ENCODE results near the gene VWC2L.

VWC2L gene

DNA sequence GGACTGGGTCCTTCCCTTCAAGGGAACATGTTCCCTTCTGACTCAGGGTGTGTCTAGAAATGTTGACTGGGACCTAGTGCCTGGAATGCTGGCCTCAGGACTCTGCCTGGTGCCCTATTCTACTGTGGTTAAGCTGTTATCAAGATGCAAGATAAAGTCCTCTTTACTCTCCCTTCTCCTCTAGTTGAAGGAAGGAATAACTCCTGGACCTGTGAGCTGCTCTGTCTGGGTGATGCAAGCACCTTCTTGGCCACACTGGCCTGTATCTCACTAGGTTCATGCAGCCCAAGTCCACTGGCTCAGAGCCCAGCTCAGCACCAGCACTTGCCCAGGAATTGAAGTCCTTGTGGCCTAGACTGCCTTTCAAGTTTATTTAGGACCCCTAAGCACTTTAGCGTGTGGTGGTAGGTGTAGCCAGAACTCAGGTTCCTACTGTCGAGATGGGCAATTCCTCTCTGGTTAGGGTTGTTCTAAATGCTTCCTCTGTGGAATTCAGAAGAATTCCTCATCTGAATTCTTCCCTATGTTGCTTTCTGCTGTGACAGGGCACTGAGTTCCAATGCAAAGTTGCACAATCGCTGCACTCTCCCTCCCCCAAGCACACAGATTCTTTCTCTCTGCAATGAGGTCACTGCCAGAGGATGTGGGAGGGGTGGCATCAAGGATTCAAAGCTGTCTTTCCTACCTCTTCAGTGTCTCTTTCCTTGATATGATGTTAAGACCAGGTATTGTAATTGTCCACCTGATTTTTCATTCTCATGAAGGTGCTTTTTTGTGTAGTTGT, 54.7 kb downstream of the VWC2L start:
- no peak for DNase-seq (ENCODE audit: low read depth in 1 of 2, low spot score in 1 of 2)

DNA sequence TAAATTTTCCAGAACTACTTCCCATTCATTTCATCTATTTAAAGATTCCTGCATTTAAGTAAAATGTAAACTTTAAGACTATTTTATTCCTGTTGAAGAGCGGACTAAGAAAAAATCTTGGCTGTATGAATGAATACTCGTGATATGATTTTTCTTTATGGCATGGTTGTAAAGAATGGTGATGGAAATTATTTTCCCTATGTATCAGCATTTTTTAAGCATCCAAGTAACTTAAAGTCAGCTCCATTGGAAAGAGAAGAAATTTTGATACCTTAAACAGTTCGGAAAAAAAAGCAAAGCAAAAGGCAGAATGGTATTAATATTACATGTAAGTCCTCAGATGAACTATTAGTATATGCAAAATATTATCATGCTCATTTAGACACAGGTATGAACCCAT, 58.9 kb downstream of the VWC2L start:
- no peak for DNase-seq (ENCODE audit: low read depth in 1 of 2, low spot score in 1 of 2)

DNA sequence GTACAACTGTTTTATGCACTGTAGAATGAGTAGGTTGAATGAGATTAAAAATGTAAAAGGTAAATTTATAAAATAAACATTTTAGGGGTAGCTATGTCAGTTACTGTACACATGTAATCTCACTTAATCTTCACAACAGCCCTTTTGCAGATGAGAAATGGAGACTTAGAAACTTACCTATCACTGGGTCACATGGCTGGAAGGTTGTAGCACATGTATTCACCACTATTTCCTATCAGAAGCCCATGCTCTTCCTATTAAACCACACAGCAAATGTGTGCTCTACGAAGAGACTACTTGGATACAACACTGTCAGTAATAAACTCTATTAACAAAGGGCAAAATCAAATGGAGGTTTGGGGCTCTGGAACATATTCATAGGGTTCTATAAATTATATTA, 60.5 kb downstream of the VWC2L start:
- no peak for DNase-seq (ENCODE audit: low read depth in 1 of 2, low spot score in 1 of 2)

DNA sequence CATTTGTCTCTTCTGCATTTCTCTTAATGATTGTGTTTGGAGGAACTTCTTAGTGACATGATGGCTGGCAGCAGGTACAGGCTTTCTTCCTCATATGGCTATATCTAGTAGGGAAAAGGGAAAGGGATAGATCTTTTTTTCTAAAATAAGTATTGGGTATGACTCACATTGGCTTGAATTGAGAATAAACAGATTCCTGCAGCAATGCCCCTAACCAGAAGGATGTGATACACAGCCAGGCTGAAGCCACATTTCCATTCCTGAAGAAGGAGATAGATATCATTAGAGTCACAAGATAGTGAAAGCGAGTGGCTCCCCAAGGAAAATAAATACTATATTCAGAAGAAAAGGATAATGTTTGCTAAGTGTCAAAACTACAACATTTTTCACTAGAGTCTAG, 61.1 kb downstream of the VWC2L start:
- no peak for DNase-seq (ENCODE audit: low read depth in 1 of 2, low spot score in 1 of 2)

DNA sequence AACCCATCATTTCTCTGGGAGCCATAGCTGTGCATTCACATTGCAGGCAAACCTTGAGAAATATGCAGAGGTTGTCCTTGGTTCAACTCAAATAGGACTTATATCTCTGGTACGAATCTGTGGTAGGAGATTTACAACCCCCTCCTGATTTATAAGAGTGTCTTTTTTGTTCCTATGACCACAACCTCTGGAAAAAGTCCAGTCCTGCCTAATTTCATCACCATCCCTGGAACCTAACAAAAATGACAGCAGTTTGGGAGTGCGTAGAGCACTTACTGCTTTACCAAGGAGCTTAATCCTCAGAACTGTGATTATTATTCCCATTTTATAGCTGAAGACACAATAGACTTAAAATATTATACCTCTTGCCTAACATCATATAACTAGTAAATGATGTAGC, 66.5 kb downstream of the VWC2L start:
- no peak for DNase-seq (ENCODE audit: low read depth in 1 of 2, low spot score in 1 of 2)

DNA sequence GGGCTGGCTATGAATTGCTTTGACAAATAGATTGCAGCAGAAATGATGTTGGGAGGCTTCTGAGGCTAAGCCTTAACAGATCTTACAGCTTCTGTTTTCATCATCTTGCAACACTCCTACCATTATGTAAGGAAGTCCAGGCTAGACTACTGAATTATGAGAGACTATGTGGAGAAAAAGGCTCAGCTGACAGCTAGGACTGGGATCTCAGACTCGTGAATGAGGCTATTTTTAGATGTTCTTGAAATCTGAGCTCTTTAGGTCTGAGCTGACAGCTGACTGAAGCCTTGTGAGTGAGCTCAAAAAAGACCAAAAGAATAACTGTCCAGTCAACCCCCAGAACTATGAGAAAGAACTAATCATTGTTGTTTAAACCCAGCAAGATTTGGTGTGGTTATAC, 70.3 kb downstream of the VWC2L start:
- DNase-seq (ENCODE audit: low read depth in 1 of 2, low spot score in 1 of 2), result no peak

DNA sequence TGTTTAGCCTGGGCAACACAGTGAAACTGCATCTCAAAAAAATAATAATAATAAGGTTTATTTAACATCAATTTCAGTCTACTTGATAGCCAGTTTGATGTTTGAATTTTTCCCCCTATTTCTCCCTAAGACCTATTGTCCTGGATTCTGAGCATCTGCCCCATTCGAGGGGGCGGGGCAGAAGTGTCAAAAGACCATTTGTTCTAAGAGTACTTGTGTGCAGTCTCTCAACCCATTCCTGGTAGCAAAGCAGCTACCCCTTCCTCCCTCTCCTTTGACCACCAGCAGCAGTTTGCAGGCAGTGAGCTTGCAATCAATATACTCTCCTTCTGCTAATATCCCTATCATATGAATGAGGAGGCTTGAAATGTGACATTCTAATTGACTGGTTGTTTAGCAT, 71.9 kb downstream of the VWC2L start:
- no peak for DNase-seq (ENCODE audit: low read depth in 1 of 2, low spot score in 1 of 2)

DNA sequence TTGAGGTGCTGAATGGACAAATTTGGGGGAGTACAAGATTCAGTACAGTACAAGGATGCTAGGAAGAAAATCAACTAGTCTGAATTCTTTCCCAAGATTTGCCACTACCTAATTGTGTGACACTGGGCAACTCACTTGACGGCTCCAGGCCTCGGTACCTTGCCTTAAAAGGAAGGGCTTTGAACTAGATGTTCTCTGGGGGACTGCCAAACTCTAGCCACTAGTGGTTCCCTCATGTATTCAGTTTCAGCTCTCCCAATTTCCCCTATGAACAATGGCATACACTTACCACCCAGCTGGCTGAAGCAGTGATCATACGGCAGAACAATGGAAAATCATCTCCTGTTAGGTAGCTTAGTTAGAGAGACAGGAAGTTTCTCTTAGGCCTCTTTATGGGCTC, 73.4 kb downstream of the VWC2L start:
- no peak for DNase-seq (ENCODE audit: low read depth in 1 of 2, low spot score in 1 of 2)

DNA sequence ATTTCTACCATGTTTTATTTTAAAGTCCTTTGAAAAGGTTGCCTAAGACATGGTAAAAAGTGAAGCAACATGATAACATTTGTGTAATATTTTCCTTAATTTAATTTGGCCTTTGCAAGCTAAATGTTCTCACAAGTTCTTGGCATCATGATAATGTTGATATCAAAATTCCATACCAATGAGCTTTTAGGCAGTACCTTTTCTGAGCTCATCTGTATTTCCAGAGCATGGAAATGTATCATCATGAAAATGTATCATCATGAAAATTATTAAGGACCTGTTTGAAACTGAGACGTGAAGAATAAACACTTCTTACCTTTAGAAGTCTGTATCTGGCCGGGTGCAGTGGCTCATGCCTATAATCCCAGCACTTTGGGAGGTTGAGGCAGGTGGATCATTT, 73.8 kb downstream of the VWC2L start:
- no peak for DNase-seq (ENCODE audit: low read depth in 1 of 2, low spot score in 1 of 2)

DNA sequence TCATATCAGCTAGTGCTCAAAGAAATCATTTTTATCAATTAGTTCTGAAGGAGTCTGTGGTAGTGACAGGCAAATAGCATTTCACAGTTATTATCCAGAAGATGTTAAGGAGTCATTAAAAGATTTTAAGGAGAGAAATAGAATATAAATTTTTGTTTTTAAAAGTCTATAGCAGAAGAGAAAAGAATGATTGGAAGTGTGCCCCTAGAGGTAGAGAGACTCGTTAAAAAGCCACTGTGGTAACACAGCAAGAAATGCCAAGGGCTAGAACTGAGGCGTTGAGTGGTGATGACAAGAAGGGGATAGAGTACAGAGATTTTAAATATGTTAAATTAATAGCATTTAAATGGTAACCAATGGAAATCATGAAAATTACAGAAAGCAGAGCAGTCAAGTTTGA, 78.3 kb downstream of the VWC2L start:
- no peak for DNase-seq (ENCODE audit: low read depth in 1 of 2, low spot score in 1 of 2)

DNA sequence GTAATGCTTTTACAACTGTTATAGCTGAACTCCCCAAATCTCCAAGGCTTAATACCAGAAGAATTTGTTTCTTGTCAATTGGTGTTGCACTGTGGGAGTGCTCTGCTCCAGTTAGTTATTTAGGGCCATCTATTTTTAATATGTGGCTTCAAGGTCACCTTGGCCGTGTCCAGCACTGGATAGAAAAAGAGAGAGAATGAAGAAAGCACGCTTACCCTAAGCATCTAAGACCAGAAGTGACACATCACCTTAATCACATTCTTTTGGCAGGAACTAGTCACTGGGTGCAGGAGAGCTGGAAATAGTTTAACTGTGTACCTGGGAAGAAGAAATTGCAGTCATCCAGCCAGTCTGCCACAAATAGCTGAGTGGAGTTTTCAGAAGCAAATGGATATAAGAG, 78.8 kb downstream of the VWC2L start:
- DNase-seq (ENCODE audit: low read depth in 1 of 2, low spot score in 1 of 2), result no peak

DNA sequence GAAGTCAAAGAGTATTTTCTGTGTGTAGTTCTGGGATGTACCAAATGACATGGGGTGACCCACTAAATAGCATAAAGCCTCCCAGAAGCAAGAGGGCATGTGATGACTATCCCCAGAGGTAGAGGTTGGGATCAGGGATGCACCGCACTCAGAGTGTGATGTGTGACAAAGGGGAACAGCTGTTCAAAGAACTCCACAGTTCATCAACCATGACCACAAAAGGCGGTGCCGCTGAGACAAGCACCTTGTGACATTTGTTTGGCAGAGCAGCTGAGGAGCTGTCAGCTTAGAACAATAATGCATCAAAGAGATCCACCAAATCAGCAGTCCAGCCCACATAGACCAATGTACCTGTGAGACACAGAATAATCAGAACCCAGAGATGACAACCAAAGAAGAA, 81.3 kb downstream of the VWC2L start:
- no peak for DNase-seq (ENCODE audit: low read depth in 1 of 2, low spot score in 1 of 2)

DNA sequence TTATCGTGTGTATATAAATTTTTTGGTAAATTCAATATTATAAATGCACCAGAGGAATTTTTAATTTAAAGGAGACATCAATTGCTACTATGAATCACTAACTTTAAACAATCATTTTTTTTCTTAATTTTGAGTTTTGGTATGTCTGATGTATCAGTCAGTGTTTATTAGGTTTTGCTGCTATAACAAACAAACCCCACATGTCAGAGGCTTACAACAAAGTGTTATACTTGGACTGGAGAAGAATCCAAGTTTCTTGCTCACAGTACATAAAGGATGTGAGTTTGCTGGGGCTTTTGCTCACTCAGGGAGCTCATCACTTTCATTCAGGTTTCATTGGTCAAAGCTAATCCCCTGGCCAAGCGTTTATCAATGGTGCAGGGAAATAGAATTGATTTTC, 81.8 kb downstream of the VWC2L start:
- no peak for DNase-seq (ENCODE audit: low read depth in 1 of 2, low spot score in 1 of 2)

DNA sequence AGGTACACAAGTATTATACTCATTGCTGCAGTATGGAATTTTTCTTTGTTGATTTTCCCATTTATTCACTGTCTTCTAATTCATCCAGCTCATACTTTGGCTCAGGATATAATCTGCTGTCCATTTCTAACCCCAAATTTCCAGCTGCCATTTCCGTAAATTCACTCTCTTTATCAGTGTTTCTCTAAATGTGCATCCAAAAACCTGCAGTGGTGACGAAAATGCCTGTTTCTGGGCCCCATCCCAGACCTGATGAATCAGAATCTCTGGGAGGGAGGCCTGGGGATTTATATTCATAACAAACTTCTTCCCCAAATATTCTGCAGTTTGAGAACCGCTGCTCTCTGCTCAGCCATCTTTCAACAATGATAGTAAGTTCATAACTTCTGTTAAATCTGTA, 86.6 kb downstream of the VWC2L start:
- DNase-seq (ENCODE audit: low read depth in 1 of 2, low spot score in 1 of 2), result no peak

DNA sequence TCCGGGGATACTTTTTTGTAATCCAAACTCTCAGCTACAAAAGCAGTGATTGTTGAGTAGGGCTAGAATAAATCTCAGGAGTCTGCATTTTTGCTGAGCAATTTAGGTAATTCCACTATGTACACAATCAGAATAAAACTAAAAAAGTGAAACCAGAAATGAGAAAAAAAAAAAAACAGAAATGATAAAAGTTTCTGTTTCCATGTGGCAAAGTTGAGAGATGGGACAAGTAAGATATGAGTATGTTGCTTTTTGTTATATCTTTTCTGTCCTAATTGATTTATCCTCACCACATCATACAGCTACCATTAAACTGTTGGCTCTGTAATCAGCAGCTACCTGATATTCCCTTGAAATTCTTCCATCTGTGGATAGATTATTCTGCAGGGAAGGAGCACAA, 92.7 kb downstream of the VWC2L start:
- no peak for DNase-seq (ENCODE audit: low read depth in 1 of 2, low spot score in 1 of 2)

DNA sequence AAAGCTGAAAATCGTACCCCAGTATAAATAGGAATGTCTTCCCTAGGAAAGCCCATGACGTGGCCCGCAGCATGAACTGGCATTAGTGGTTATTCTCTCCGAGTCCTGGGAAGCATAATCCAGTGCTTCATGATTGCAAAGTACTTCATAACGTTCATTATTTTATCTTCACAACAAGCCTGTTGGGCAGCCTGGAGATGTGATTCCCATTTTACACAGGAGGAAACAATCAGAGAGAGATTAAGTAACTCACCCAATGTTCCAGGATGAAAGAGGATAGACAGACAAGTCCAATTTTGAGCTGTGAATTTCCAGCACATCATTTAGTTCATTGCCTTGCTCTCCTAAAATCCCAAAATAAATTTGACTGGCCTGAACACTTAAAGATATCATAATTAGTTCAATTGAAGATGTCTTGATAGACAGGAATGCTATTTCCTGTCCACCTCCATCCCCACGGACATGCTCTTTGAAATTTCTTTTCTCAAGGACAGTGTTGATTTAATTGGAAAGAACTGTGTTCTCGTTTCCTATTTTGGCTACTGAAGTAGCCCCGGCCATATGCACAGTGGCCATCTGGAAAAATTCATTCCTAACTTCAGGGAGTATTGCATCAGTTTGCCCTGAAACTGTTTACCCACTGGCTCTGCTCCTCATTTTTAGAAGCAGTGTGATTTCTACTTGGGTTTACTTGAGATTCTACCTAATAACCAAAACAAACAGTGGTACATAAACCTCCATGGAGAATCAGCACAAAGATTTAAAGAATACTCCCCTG, 93.9 kb downstream of the VWC2L start:
- no peak for DNase-seq (ENCODE audit: low read depth in 1 of 2, low spot score in 1 of 2)

DNA sequence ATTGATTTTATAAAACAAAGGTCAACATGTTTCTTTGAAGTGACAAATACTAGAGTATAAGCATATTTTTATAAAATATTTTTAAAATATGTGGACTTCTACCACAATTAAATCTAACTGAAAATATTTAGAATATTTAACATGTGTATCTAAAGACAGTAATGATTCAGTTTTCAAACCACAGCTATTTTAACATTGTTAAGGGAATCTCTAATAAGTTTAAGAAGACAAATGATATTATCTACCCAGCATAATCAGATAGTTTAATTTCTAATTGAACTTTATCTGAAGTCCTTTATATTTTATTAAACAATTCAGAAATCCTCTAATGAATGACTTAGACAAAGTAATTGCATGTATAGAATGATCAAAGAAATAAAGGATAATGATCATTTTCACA, 96.2 kb downstream of the VWC2L start:
- DNase-seq (ENCODE audit: low read depth in 1 of 2, low spot score in 1 of 2), result no peak

DNA sequence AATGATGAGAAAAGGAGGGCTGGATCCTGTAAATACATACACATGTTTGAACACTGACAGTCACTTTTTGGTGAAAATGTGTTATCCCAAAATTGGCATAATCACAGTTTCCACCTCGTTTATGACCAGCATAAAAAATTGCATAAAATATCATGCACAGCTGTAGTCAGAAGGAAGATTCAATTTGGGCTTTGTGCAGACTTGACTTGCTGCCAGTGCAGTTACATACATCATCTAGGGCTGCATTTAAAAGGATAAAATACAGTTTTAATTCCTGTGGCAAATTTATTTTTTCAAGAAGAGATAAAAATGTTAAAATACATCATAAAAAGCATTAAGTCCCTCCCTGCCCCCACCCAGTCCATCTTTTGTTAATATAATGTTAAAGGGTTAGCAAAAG, 103.8 kb downstream of the VWC2L start:
- no peak for DNase-seq (ENCODE audit: low read depth in 1 of 2, low spot score in 1 of 2)

DNA sequence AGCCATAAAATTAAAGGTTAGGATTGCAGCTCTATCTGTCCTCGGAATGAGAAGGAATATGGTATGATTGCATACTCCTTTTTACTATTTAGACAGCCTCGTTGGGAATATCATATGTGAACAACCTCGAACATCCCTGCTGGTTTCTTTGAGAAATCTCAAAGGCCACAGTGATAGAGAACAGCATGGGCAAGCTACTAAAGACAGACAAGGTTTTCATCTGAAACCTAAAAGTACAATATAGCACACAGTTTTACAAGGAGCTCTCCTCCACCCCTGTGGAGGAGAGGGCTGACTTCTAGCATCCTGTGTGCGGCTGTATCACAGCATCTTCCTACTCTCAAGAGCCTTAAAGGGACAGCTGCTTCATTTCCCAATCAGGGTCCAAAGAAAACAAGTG, 104.3 kb downstream of the VWC2L start:
- no peak for DNase-seq (ENCODE audit: low read depth in 1 of 2, low spot score in 1 of 2)

DNA sequence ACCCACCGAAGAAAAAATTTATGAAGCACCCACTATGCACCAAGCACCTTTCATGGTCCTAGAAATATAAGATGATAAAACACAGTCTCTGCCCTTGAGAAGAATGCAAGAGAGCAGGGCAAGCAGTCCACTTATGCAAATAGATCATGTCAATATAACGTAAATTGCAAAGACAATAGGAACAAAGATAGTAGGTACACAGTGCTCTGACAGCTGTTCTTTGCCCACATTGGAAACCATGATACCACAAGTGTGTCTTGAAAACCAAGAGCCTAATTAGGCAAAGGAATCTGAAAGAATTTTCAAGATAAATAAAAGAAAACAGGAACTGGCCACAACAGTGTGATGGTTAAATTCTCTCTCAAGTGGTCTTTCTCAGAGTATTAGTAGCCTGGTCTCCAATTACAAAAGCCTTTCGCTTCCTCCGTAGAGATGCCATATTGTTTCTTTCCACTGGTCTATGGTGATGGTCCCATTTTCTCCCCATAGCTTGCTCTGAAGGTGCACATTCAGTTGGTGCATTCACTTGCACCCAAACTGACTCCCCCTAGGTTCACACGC, 108.5 kb downstream of the VWC2L start:
- DNase-seq (ENCODE audit: low read depth in 1 of 2, low spot score in 1 of 2), result no peak

DNA sequence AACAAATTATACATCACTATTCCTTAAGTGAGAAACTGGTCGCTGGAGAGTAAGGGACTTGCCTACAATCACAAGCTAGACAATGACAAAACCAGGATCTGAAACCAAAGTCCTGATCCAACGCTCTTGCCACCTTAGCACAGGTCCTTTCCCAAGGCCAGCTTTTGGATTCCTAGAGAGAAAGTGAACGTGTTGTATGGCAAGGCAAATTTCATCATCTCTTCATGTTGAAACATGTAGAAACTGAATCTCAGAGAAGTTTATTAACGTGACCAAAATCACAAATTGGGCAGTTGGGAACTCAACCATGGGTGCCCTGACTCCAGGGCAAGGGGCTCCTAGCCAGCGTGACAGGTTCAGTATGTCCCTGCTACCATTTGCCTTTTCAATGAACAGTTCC, 118.2 kb downstream of the VWC2L start:
- DNase-seq (ENCODE audit: low read depth in 1 of 2, low spot score in 1 of 2), result no peak

DNA sequence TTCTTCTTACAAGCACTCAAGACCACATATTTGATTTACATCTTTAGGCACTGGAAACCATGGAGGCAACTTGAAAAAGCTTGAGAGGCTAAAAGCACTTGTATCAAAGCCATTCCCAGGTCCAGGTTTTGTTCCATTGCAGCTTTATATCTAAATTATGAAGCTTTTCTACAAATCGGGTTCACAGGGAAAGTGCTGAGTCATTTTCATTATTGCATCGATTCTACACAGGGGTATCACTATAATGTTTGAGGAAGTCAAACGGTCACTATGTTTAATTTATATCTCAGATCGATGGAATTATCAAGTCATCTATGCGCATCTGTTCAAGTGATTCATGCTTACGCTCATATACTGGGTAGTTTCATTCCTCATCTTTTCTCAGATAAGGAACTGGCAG, 118.7 kb downstream of the VWC2L start:
- DNase-seq (ENCODE audit: low read depth in 1 of 2, low spot score in 1 of 2), result no peak

DNA sequence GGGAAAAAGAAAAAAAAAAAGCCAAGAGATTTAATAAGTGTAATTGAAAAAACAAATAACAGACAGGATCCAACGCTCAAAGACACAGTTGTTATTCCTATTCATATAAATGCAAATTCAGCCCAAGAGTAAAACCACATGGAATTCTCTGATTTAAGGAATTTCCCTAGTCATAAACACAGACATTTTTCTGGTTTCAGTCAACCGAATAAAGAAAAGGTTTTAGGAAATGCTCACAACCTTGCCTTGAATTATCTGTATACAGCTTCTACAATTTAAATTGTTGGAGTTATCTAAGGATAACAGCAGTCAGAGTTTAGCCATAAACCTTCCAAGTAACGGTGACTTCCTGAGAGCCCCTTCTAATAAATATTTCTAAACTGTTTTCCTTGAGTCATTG, 122.7 kb downstream of the VWC2L start:
- no peak for DNase-seq (ENCODE audit: low read depth in 1 of 2, low spot score in 1 of 2)
